ENCODE data around the gene TIGD3. TPM values are rescaled to one million over a fixed set of nuclear protein-coding genes. Genes with fewer than 3 reads are reported as not detected.
"Not testable (repeated sequence)": the region's sequence is repeated elsewhere in the genome, so short reads cannot be mapped to it uniquely, and the experiment has no call there.

The TIGD3 gene
- total RNA-seq, 1 donor from 2014 or later, result 0.26 TPM

GRCh38 chr11:65323813-65324212 lies 30.7 kb upstream of the TIGD3 start:
- DNase-seq (ENCODE audit: low read depth in 2 of 2), result no peak

- no peak for DNase-seq (ENCODE audit: low read depth in 2 of 2)
Observed at GRCh38 chr11:65325435-65325834, 29.1 kb upstream of the TIGD3 start.

- DNase-seq (ENCODE audit: low read depth in 2 of 2), result no peak
Observed at GRCh38 chr11:65327021-65327420, 27.5 kb upstream of the TIGD3 start.

- DNase-seq (ENCODE audit: low read depth in 2 of 2), result no peak
Observed at GRCh38 chr11:65329478-65329877, 25.1 kb upstream of the TIGD3 start.

- peak; percentile 90 to 95 for DNase-seq (ENCODE audit: low read depth in 2 of 2)
Observed at GRCh38 chr11:65329944-65330403, 24.6 kb upstream of the TIGD3 start.

- DNase-seq (ENCODE audit: low read depth in 2 of 2), result no peak
Observed at GRCh38 chr11:65330544-65330943, 24.0 kb upstream of the TIGD3 start.

- not testable (repeated sequence) for DNase-seq (ENCODE audit: low read depth in 2 of 2)
Observed at GRCh38 chr11:65332591-65332990, 22.0 kb upstream of the TIGD3 start.

GRCh38 chr11:65334696-65335295 lies 19.8 kb upstream of the TIGD3 start:
- no peak for DNase-seq (ENCODE audit: low read depth in 2 of 2)

GRCh38 chr11:65338676-65339075 lies 15.9 kb upstream of the TIGD3 start:
- DNase-seq (ENCODE audit: low read depth in 2 of 2), result no peak

GRCh38 chr11:65340226-65340625 lies 14.3 kb upstream of the TIGD3 start:
- no peak for DNase-seq (ENCODE audit: low read depth in 2 of 2)

GRCh38 chr11:65341856-65342255 lies 12.7 kb upstream of the TIGD3 start:
- no peak for DNase-seq (ENCODE audit: low read depth in 2 of 2)

- DNase-seq (ENCODE audit: low read depth in 2 of 2), result no peak
Observed at GRCh38 chr11:65351511-65351910, 3.0 kb upstream of the TIGD3 start.

- DNase-seq (ENCODE audit: low read depth in 2 of 2), result peak in 1 of 2 donors; percentile 30
Observed at GRCh38 chr11:65352783-65353182, 1.8 kb upstream of the TIGD3 start.

- DNase-seq (ENCODE audit: low read depth in 2 of 2), result no peak
Observed at GRCh38 chr11:65353376-65353775, 1.2 kb upstream of the TIGD3 start.

GRCh38 chr11:65353900-65354264 lies 669 bp upstream of the TIGD3 start:
- no peak for DNase-seq (ENCODE audit: low read depth in 2 of 2)

- DNase-seq (ENCODE audit: low read depth in 2 of 2), result no peak
Observed at GRCh38 chr11:65355013-65355775, 643 bp downstream of the TIGD3 start.

- peak in 1 of 2 donors; percentile 33 for DNase-seq (ENCODE audit: low read depth in 2 of 2)
Observed at GRCh38 chr11:65355776-65356393, 1.3 kb downstream of the TIGD3 start.

GRCh38 chr11:65356394-65356972 lies 1.9 kb downstream of the TIGD3 start:
- no peak for DNase-seq (ENCODE audit: low read depth in 2 of 2)

- DNase-seq (ENCODE audit: low read depth in 2 of 2), result no peak
Observed at GRCh38 chr11:65357856-65358356, 3.4 kb downstream of the TIGD3 start.

GRCh38 chr11:65362320-65362931 lies 7.9 kb downstream of the TIGD3 start:
- no peak for DNase-seq (ENCODE audit: low read depth in 2 of 2)

- no peak for DNase-seq (ENCODE audit: low read depth in 2 of 2)
Observed at GRCh38 chr11:65362966-65363365, 8.4 kb downstream of the TIGD3 start.

GRCh38 chr11:65363770-65364169 lies 9.2 kb downstream of the TIGD3 start:
- no peak for DNase-seq (ENCODE audit: low read depth in 2 of 2)

Measured in dermis microvascular lymphatic vessel endothelial cell (primary cell).